GM18508 (cell line): ENCODE results near the gene PRXL2A.
"Not testable (repeated sequence)": the region's sequence is repeated elsewhere in the genome, so short reads cannot be mapped to it uniquely, and the experiment has no call there.

ENCODE experiments used
- ATAC-seq: cut with Tn5 transposase; IDR thresholded peaks from one replicate; pipeline ENCODE4 v1.9.1; 2021; ENCODE audit warnings: moderate number of reproducible peaks; ENCODE audit not compliant: insufficient read depth, unreplicated experiment

Gene PRXL2A

GRCh38 chr10:80408242-80409101 lies at the start of gene PRXL2A:
PRXL2A (plus strand) TSS chr10:80408551; CDS start chr10:80420468, 11,917 bp downstream.
- ATAC-seq, result no peak

- ATAC-seq, result not testable (repeated sequence)
Measured at GRCh38 chr10:80358925-80359324, 49.4 kb upstream of the PRXL2A start.

DNA sequence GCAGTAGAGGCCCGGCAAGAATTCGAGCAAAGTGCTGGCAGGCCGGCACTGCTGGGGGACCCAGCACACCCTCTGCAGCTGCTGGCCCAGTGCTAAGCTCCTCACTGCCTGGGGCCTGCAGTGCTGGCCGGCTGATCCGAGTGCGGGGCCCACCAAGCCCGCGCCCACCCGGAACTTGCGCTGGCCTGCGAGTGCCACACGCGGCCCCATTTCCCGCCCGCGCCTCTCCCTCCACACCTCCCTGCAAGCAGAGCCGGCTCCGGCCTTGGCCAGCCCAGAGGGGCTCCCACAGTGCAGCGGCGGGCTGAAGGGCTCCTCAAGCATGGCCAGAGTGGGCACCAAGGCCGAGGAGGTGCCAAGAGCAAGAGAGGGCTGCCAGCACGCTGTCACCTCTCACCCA lies 48.7 kb upstream of the PRXL2A start:
- ATAC-seq, result no peak

DNA sequence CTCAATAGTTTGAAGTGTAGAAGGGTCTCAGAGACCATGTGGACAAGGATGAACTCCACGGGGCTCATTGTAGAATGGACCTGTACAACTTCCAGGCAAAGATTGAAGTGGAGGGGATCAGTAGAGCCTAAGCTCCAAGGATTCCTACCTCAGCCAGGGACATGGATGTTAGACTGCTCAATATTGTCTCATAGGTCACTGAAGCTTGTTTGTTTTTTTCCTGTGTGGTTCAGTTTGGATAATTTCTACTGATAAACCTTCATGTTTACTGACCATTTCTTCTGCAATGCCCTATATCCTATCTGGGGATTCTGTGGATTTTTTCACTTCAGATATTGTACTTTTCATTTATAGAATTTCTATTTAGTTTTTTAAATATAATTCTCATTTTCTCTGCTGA lies 42.8 kb upstream of the PRXL2A start:
- ATAC-seq, result no peak

GRCh38 chr10:80371467-80371866 lies 36.9 kb upstream of the PRXL2A start:
- ATAC-seq, result no peak

DNA sequence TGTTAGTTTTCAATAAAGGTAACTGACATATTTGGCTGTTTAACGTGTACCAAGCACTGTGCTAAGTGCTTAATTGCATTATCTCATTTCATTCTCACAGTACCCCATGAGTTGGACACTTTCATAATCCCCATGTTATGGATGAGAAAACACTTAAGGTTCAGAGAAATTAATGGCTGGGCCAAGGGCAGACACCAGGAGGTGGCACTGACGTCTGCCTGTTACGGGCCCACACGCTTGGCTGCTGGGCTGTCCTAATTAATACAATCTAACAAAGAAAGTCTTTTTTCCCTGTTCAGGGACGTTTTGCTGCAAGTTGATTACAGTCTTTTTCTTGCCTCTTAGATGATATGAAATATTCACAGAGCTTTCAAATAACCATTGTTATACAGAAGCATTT lies 35.7 kb upstream of the PRXL2A start:
- no peak for ATAC-seq

GRCh38 chr10:80373502-80373901 lies 34.8 kb upstream of the PRXL2A start:
- no peak for ATAC-seq

- no peak for ATAC-seq
Measured at GRCh38 chr10:80379701-80380100, 28.6 kb upstream of the PRXL2A start.

GRCh38 chr10:80380185-80380584 lies 28.2 kb upstream of the PRXL2A start:
- no peak for ATAC-seq

DNA sequence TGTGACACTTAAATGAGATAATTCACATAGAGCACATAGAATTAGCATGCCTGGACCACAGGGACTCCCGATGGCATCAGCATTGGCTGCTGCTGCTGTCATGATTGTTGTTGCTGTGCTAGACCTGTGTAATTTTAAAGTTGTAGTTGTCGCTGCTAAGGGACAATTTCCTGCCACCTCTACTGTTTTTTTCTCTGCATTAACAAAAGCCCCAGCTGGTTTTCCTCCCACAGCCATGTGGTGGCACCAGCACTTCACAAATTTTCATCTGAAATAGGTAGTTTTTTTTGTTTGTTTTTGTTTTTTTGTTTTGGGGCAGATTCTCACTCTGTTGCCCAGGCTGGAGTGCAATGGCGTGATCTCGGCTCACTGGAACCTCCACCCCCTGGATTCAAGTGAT lies 25.4 kb upstream of the PRXL2A start:
- ATAC-seq, result no peak

DNA sequence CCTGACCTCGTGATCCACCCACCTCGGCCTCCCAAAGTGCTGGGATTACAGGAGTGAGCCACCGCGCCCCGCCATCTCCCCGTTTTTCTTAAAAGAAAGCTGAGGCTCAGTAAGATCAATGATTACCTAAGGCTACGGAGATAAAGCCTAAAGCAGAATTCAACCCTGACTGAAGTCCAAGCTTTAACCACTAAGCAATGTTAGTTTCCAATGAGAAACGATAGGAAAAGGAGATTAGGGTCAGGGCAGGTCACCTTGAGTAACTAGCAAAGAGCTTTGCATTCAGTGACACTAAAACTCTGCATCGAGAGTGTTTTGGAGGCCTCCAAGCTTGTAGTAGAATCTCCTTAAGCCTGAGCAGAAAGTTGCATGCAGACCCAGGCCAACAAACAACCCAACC lies 17.6 kb upstream of the PRXL2A start:
- ATAC-seq, result no peak

- ATAC-seq, result no peak
Measured at GRCh38 chr10:80392250-80392649, 16.1 kb upstream of the PRXL2A start.

DNA sequence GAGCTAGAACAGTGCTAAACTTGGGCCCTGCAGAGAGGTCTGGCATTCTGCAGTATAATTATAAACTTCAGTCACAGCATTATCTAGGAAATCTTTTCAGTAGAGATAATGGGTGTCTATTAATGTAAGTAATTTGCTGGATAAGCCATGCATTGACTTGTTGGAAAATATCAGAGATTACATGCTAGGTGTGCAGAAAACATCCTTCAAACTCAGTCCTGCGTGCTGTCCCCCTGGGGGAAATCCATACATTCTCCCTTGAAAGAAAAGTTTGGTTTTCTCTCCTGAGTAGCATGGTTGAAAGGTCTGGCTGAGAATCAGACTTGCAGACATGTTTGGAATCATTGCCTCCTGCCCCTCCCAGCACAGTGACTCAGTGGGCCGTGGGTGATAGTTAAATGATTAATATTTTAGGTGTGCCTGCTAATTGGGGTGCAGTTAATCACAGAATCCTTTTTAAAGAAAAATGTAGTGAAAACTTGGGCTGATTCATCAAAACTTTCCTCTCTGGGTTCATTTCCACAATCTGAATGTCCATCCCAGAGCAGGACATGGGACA lies 13.9 kb upstream of the PRXL2A start:
- ATAC-seq, result no peak

DNA sequence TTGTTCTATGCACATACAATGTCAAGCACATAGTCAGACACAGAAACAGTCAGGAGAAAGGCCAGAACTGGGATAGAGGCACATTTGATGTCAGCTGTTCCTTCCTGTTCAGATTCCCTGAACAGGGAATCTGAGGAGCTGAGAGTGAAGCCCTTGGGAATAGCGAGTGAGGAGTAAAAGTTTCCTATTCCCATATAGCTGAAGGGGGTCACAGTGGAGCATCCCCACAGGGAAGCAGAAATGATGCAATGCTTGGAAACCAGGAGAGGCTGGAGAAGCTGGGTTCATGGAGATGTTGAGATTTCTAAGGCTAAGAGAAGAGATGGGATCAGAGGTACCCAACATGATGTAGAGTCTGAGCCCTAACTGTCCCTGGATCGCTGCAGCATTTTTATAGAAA lies 11.3 kb upstream of the PRXL2A start:
- no peak for ATAC-seq

GRCh38 chr10:80400136-80400804 lies 8.1 kb upstream of the PRXL2A start:
- no peak for ATAC-seq

GRCh38 chr10:80405035-80405434 lies 3.3 kb upstream of the PRXL2A start:
- ATAC-seq, result no peak

DNA sequence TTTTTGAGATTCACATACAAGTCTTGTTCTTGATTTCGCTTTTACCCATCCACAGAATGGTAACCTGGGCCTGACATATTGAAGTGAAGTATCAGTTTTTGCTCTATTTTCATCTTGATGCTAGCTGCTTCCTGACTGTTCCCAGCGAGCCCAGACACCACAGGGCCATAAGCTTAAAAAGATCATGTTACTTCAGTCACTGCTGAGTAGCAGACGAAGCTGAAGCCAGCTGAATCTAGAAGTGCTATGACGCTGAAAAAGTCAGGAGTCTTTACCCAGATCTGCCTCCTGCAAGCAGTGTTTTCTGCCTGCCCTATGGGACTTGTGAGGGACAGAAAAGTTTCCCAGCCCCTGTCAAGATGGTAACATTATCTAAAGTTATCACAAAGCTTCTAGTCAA lies 2.7 kb upstream of the PRXL2A start:
- ATAC-seq, result no peak

DNA sequence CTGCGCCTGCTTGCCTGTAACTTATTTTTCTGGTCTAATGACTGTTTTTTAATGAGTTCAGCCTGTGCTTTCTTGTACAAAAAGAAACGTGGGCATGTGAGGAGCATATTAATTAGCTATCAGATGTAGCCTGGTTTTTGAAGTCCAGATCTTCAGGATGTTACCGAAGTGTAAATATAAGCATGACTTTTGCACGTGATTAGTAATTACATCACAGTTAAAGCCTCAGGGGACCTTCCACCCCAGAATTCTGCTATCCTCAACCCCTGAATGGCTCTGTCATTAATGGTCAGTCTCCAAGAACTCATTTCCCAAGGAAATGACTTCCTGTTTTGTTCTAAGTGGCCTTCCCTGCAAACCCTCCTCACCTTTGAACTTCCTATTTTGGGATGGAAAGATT lies 2.1 kb upstream of the PRXL2A start:
- ATAC-seq, result no peak

GRCh38 chr10:80407812-80408241 lies 524 bp upstream of the PRXL2A start:
- ATAC-seq, result no peak

- no peak for ATAC-seq
Measured at GRCh38 chr10:80409121-80409520, 770 bp downstream of the PRXL2A start.

- ATAC-seq, result no peak
Measured at GRCh38 chr10:80410122-80410521, 1.8 kb downstream of the PRXL2A start.
